ENCODE results near the gene ALG9.

The ALG9 gene

DNA sequence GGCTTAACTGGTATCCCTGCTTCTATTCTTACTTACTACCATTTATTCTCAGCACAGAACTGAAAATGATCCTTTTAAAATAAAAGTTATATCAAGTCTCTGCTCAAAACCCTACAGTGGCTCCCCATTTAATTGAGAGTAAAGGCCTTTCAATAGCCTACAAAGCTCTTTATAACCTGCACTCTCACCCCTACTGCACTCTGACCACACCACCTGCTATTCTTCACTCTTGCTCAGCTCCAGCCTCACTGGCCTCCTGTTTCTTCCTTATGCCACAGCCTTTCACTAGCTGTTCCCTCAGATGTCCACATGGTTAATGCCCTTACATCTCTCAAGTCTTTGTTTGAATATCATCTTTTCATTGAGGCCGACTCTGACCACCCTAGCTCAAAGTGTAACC lies 64.3 kb downstream of the ALG9 start:
- no peak for TF ChIP-seq POLR2AphosphoS5 (IDR thresholded peaks at IDR 0.05; ENCODE audit: low read depth)
- TF ChIP-seq, protein P1, sequence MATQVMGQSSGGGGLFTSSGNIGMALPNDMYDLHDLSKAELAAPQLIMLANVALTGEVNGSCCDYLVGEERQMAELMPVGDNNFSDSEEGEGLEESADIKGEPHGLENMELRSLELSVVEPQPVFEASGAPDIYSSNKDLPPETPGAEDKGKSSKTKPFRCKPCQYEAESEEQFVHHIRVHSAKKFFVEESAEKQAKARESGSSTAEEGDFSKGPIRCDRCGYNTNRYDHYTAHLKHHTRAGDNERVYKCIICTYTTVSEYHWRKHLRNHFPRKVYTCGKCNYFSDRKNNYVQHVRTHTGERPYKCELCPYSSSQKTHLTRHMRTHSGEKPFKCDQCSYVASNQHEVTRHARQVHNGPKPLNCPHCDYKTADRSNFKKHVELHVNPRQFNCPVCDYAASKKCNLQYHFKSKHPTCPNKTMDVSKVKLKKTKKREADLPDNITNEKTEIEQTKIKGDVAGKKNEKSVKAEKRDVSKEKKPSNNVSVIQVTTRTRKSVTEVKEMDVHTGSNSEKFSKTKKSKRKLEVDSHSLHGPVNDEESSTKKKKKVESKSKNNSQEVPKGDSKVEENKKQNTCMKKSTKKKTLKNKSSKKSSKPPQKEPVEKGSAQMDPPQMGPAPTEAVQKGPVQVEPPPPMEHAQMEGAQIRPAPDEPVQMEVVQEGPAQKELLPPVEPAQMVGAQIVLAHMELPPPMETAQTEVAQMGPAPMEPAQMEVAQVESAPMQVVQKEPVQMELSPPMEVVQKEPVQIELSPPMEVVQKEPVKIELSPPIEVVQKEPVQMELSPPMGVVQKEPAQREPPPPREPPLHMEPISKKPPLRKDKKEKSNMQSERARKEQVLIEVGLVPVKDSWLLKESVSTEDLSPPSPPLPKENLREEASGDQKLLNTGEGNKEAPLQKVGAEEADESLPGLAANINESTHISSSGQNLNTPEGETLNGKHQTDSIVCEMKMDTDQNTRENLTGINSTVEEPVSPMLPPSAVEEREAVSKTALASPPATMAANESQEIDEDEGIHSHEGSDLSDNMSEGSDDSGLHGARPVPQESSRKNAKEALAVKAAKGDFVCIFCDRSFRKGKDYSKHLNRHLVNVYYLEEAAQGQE (IDR thresholded peaks at IDR 0.05; ENCODE audit: insufficient replicate concordance, low read depth), result no peak
- no peak for TF ChIP-seq GABPA (IDR thresholded peaks at IDR 0.05; ENCODE audit: low read depth)
- no peak for TF ChIP-seq SPI1 (IDR thresholded peaks at IDR 0.05; ENCODE audit: borderline replicate concordance, low read depth)
- TF ChIP-seq, protein P2, sequence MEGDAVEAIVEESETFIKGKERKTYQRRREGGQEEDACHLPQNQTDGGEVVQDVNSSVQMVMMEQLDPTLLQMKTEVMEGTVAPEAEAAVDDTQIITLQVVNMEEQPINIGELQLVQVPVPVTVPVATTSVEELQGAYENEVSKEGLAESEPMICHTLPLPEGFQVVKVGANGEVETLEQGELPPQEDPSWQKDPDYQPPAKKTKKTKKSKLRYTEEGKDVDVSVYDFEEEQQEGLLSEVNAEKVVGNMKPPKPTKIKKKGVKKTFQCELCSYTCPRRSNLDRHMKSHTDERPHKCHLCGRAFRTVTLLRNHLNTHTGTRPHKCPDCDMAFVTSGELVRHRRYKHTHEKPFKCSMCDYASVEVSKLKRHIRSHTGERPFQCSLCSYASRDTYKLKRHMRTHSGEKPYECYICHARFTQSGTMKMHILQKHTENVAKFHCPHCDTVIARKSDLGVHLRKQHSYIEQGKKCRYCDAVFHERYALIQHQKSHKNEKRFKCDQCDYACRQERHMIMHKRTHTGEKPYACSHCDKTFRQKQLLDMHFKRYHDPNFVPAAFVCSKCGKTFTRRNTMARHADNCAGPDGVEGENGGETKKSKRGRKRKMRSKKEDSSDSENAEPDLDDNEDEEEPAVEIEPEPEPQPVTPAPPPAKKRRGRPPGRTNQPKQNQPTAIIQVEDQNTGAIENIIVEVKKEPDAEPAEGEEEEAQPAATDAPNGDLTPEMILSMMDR (IDR thresholded peaks at IDR 0.05; ENCODE audit: insufficient read depth, low read length), result no peak
- Histone ChIP-seq H3K4me3 (replicated peaks; ENCODE audit: insufficient read depth, low read length) (no peak overlapping the region), H3K27me3 (ENCODE audit: insufficient read depth, poor library complexity, severe bottlenecking) (no peaks in the 10 kb centered on the region), H3K27ac (replicated peaks) (no peak overlapping the region)
- DNase-seq (ENCODE audit: low read depth in 1 of 2, low spot score in 1 of 2), result no peak

GRCh38 chr11:111801135-111801534 lies 70.2 kb downstream of the ALG9 start:
- no peak overlapping the region for H3K27ac ChIP-seq (replicated peaks)
- no peak for TF ChIP-seq SPI1 (IDR thresholded peaks at IDR 0.05; ENCODE audit: borderline replicate concordance, low read depth)
- TF ChIP-seq, protein P1 (IDR thresholded peaks at IDR 0.05; ENCODE audit: insufficient replicate concordance, low read depth), result no peak
- TF ChIP-seq, protein P2 (IDR thresholded peaks at IDR 0.05; ENCODE audit: insufficient read depth, low read length), result no peak
- TF ChIP-seq POLR2AphosphoS5 (IDR thresholded peaks at IDR 0.05; ENCODE audit: low read depth), result no peak
- no peak for TF ChIP-seq GABPA (IDR thresholded peaks at IDR 0.05; ENCODE audit: low read depth)
- DNase-seq (ENCODE audit: low read depth in 1 of 2, low spot score in 1 of 2), result no peak
- no peaks in the 10 kb centered on the region for H3K27me3 ChIP-seq (ENCODE audit: insufficient read depth, poor library complexity, severe bottlenecking)
- H3K4me3 ChIP-seq (replicated peaks; ENCODE audit: insufficient read depth, low read length), result no peak overlapping the region

- TF ChIP-seq GABPA (IDR thresholded peaks at IDR 0.05; ENCODE audit: low read depth), result no peak
- TF ChIP-seq, protein P2 (IDR thresholded peaks at IDR 0.05; ENCODE audit: insufficient read depth, low read length), result no peak
- TF ChIP-seq POLR2AphosphoS5 (IDR thresholded peaks at IDR 0.05; ENCODE audit: low read depth), result no peak
- TF ChIP-seq, protein P1 (IDR thresholded peaks at IDR 0.05; ENCODE audit: insufficient replicate concordance, low read depth), result no peak
- TF ChIP-seq SPI1 (IDR thresholded peaks at IDR 0.05; ENCODE audit: borderline replicate concordance, low read depth), result no peak
- H3K4me3 ChIP-seq (replicated peaks; ENCODE audit: insufficient read depth, low read length), result no peak overlapping the region
- no peak for DNase-seq (ENCODE audit: low read depth in 1 of 2, low spot score in 1 of 2)
- H3K27me3 ChIP-seq (ENCODE audit: insufficient read depth, poor library complexity, severe bottlenecking), result no peaks in the 10 kb centered on the region
- H3K27ac ChIP-seq (replicated peaks), result no peak overlapping the region
These were observed 73.1 kb downstream of the ALG9 start for GRCh38 chr11:111798279-111798678.

All from HL-60 (cell line).